GM23338 (cell line): Measurements from ENCODE around the gene ATP8B4. TPM values are rescaled to one million over a fixed set of nuclear protein-coding genes. Genes with fewer than 3 reads are reported as not detected.

Source experiments
- ATAC-seq: fragments of 200-7000 bp; cut with Tn5 transposase; 3 replicates; pipeline ENCODE4 v1.9.1; 2020
- DNase-seq: peaks from one replicate; pipeline ENCODE4 v3.0.0-alpha.2; 2015; ENCODE audit warnings: low spot score
- H2AFZ ChIP-seq: fragments of 200-600 bp; sonication (generic); 2 replicates; pipeline ENCODE4 v1.8.0; 2016; ENCODE audit warnings: antibody characterized with exemption, mild to moderate bottlenecking, moderate library complexity
- H3F3A ChIP-seq: fragments of 200-600 bp; sonication (generic); replicated peaks from 2 replicates; pipeline ENCODE4 v1.8.0; 2017; ENCODE audit warnings: antibody characterized with exemption, mixed run types, low read depth
- H3K27ac ChIP-seq: fragments of 200-600 bp; sonication (generic); 2 replicates; pipeline ENCODE4 v1.6.1; 2016; ENCODE audit warnings: low read depth
- H3K27me3 ChIP-seq: fragments of 200-600 bp; sonication (generic); 2 replicates; pipeline ENCODE4 v1.8.0; 2016; ENCODE audit warnings: mild to moderate bottlenecking, mixed run types, moderate library complexity; ENCODE audit not compliant: insufficient read depth
- H3K36me3 ChIP-seq: fragments of 200-600 bp; sonication (generic); 2 replicates; pipeline ENCODE4 v1.8.0; 2016; ENCODE audit warnings: mild to moderate bottlenecking; ENCODE audit not compliant: insufficient read depth
- H3K4me1 ChIP-seq: fragments of 200-600 bp; sonication (generic); 2 replicates; pipeline ENCODE4 v1.8.0; 2016; ENCODE audit warnings: mild to moderate bottlenecking, moderate library complexity; ENCODE audit not compliant: insufficient read depth
- H3K4me2 ChIP-seq: fragments of 200-600 bp; sonication (generic); 2 replicates; pipeline ENCODE4 v1.7.1; 2017; ENCODE audit warnings: mixed run types
- H3K4me3 ChIP-seq: fragments of 200-600 bp; sonication (generic); 2 replicates; pipeline ENCODE4 v1.6.1; 2016; ENCODE audit warnings: mixed run types
- H3K79me2 ChIP-seq: fragments of 200-600 bp; sonication (generic); replicated peaks from 2 replicates; pipeline ENCODE4 v1.8.0; 2017; ENCODE audit warnings: mild to moderate bottlenecking; ENCODE audit not compliant: insufficient read depth
- H3K9me2 ChIP-seq: fragments of 200-600 bp; sonication (generic); 2 replicates; pipeline ENCODE4 v1.8.0; 2017; ENCODE audit not compliant: insufficient read depth
- H4K20me1 ChIP-seq: fragments of 200-600 bp; sonication (generic); replicated peaks from 2 replicates; pipeline ENCODE4 v1.8.0; 2017; ENCODE audit warnings: mild to moderate bottlenecking; ENCODE audit not compliant: insufficient read depth
- H3K27ac Mint-ChIP-seq: 2 replicates; pipeline ENCODE4 v1.8.0; 2020; ENCODE audit warnings: inconsistent platforms, mild to moderate bottlenecking, moderate library complexity, mixed read lengths
- H3K27me3 Mint-ChIP-seq: 3 replicates; pipeline ENCODE4 v1.8.0; 2022; ENCODE audit warnings: low read depth, mild to moderate bottlenecking, moderate library complexity, mixed read lengths, inconsistent platforms; ENCODE audit not compliant: insufficient read depth, poor library complexity
- H3K36me3 Mint-ChIP-seq: 3 replicates; pipeline ENCODE4 v1.8.0; 2021; ENCODE audit warnings: low read depth, mild to moderate bottlenecking, inconsistent platforms, moderate library complexity, mixed read lengths
- H3K4me1 Mint-ChIP-seq: 3 replicates; pipeline ENCODE4 v1.8.0; 2020; ENCODE audit warnings: mild to moderate bottlenecking, inconsistent platforms, mixed read lengths
- H3K4me3 Mint-ChIP-seq: 3 replicates; pipeline ENCODE4 v1.8.0; 2021; ENCODE audit warnings: moderate library complexity, mild to moderate bottlenecking, inconsistent platforms, mixed read lengths
- H3K9me3 Mint-ChIP-seq: 3 replicates; pipeline ENCODE4 v1.8.0; 2020; ENCODE audit warnings: moderate library complexity, mild to moderate bottlenecking, inconsistent platforms, mixed read lengths
- ETS1 ChIP-seq: IDR thresholded peaks from 2 replicates; pipeline ENCODE4 v1.6.1; 2016; ENCODE audit warnings: antibody characterized with exemption
- EZH2 ChIP-seq: fragments of 200-600 bp; sonication (generic); IDR thresholded peaks from one replicate; pipeline ENCODE4 v1.8.0; 2017; ENCODE audit warnings: antibody characterized with exemption, mild to moderate bottlenecking, low read depth; ENCODE audit not compliant: unreplicated experiment
- JUNB ChIP-seq: IDR thresholded peaks from one replicate; pipeline ENCODE4 v1.6.1; 2016; ENCODE audit warnings: antibody characterized with exemption; ENCODE audit not compliant: unreplicated experiment
- NANOG ChIP-seq: IDR thresholded peaks from 2 replicates; pipeline ENCODE4 v1.6.1; 2016; ENCODE audit warnings: antibody characterized with exemption, borderline replicate concordance
- POLR2AphosphoS5 ChIP-seq: IDR thresholded peaks from 2 replicates; pipeline ENCODE4 v1.6.1; 2016; ENCODE audit warnings: antibody characterized with exemption, low read depth
- polyA plus RNA-seq: library from polyadenylated mRNA; unstranded; fragments of >200 nt; fragmentation: Nextera tagmentation; extraction: Ambion mirVana; gene quantifications from 2 replicates; pipeline ENCODE4 v1.2.1, GENCODE V29; 2016
- total RNA-seq: library from RNA; depleted of rRNA; stranded (reverse); fragments of >200 nt; shearing (Covaris generic); gene quantifications from 2 replicates; pipeline ENCODE4 v1.2.3, GENCODE V29; 2014
- TF ChIP-seq, protein P1 (sequence below): fragments of 250-450 bp; sonication (Bioruptor Pico); IDR thresholded peaks from 2 replicates; pipeline ENCODE4 v1.5.0; 2020; ENCODE audit warnings: mild to moderate bottlenecking, moderate library complexity
- TF ChIP-seq, protein P2 (sequence below): IDR thresholded peaks from one replicate; pipeline ENCODE4 v1.6.1; 2018; ENCODE audit warnings: antibody characterized with exemption; ENCODE audit not compliant: unreplicated experiment

The ATP8B4 gene
- total and polyA plus RNA-seq, 2 experiments from 2014 or later = 0.24 TPM; not detected in 1

DNA sequence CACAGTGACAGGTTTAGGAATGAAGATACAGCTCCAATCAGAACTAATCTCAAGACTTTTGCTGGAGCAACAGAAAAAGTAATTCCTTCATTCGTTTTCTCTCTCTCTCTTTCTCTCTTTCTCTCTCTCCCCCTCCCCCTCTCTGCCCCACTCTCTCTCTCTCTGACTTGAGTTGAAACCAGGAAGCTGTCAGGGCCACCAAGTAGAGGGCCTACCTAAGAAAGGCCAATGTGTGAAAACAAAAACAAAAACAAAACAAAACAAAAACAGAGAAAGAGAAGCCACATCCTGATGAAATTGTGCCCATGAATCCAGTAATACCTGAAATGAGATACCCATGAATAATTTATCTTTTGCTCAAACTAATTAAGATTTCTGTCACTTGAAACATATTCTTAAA is 72.9 kb downstream of the ATP8B4 start (continued):
- TF ChIP-seq, protein P1, sequence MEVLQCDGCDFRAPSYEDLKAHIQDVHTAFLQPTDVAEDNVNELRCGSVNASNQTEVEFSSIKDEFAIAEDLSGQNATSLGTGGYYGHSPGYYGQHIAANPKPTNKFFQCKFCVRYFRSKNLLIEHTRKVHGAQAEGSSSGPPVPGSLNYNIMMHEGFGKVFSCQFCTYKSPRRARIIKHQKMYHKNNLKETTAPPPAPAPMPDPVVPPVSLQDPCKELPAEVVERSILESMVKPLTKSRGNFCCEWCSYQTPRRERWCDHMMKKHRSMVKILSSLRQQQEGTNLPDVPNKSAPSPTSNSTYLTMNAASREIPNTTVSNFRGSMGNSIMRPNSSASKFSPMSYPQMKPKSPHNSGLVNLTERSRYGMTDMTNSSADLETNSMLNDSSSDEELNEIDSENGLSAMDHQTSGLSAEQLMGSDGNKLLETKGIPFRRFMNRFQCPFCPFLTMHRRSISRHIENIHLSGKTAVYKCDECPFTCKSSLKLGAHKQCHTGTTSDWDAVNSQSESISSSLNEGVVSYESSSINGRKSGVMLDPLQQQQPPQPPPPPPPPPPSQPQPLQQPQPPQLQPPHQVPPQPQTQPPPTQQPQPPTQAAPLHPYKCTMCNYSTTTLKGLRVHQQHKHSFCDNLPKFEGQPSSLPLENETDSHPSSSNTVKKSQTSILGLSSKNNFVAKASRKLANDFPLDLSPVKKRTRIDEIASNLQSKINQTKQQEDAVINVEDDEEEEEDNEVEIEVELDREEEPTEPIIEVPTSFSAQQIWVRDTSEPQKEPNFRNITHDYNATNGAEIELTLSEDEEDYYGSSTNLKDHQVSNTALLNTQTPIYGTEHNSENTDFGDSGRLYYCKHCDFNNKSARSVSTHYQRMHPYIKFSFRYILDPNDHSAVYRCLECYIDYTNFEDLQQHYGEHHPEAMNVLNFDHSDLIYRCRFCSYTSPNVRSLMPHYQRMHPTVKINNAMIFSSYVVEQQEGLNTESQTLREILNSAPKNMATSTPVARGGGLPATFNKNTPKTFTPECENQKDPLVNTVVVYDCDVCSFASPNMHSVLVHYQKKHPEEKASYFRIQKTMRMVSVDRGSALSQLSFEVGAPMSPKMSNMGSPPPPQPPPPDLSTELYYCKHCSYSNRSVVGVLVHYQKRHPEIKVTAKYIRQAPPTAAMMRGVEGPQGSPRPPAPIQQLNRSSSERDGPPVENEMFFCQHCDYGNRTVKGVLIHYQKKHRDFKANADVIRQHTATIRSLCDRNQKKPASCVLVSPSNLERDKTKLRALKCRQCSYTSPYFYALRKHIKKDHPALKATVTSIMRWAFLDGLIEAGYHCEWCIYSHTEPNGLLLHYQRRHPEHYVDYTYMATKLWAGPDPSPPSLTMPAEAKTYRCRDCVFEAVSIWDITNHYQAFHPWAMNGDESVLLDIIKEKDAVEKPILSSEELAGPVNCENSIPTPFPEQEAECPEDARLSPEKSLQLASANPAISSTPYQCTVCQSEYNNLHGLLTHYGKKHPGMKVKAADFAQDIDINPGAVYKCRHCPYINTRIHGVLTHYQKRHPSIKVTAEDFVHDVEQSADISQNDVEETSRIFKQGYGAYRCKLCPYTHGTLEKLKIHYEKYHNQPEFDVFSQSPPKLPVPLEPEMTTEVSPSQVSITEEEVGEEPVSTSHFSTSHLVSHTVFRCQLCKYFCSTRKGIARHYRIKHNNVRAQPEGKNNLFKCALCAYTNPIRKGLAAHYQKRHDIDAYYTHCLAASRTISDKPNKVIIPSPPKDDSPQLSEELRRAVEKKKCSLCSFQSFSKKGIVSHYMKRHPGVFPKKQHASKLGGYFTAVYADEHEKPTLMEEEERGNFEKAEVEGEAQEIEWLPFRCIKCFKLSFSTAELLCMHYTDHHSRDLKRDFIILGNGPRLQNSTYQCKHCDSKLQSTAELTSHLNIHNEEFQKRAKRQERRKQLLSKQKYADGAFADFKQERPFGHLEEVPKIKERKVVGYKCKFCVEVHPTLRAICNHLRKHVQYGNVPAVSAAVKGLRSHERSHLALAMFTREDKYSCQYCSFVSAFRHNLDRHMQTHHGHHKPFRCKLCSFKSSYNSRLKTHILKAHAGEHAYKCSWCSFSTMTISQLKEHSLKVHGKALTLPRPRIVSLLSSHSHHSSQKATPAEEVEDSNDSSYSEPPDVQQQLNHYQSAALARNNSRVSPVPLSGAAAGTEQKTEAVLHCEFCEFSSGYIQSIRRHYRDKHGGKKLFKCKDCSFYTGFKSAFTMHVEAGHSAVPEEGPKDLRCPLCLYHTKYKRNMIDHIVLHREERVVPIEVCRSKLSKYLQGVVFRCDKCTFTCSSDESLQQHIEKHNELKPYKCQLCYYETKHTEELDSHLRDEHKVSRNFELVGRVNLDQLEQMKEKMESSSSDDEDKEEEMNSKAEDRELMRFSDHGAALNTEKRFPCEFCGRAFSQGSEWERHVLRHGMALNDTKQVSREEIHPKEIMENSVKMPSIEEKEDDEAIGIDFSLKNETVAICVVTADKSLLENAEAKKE = no peak

DNA sequence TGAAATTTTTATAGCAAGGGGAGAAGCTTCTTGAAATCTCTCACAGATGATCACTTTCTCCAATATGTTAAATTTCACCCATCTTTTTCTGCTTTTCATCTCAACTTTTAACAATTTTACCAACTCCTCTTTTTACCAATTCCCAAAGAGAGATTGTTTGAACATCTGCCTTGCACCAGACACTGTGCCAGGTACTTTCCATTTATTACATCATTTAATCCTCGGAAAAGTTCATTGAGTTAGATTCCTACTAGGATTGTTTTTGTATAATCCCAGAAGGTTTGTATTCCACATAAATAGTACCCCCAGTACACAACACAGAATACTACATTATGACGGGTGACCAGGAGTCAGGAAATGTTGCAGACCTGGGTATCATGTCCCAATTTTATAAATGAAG is 74.1 kb downstream of the ATP8B4 start:
- H3K9me2 ChIP-seq = 0 out of 2 replicates have a peak, but pooled peaks cover 18% of the 10 kb centered on the region
- H3K4me1 ChIP-seq = no peaks in the 10 kb centered on the region
- no peaks in the 10 kb centered on the region for H3K27me3 ChIP-seq
- no peaks in the 10 kb centered on the region for H3K4me1 Mint-ChIP-seq
- peaks cover 8% of the 10 kb centered on the region; the same call in 1 of the 3 replicates for H3K36me3 Mint-ChIP-seq
- peaks cover 10% of the 10 kb centered on the region for H3K9me3 Mint-ChIP-seq
- no peaks in the 10 kb centered on the region for H3K79me2 ChIP-seq
- H3K4me3 Mint-ChIP-seq = no peak overlapping the region
- no peak for ATAC-seq
- H2AFZ ChIP-seq = no peak overlapping the region
- DNase-seq = no peak
- no peak overlapping the region for H3K27ac Mint-ChIP-seq
- H3K27me3 Mint-ChIP-seq = no peaks in the 10 kb centered on the region
- H3K4me3 ChIP-seq = no peak overlapping the region
- no peaks in the 10 kb centered on the region for H4K20me1 ChIP-seq
- no peaks in the 10 kb centered on the region for H3K36me3 ChIP-seq
- H3F3A ChIP-seq = no peaks in the 10 kb centered on the region
- no peak overlapping the region for H3K4me2 ChIP-seq
- H3K27ac ChIP-seq = no peak overlapping the region
- TF ChIP-seq NANOG = no peak
- TF ChIP-seq JUNB = no peak
- no peak for TF ChIP-seq POLR2AphosphoS5
- TF ChIP-seq, protein P2, sequence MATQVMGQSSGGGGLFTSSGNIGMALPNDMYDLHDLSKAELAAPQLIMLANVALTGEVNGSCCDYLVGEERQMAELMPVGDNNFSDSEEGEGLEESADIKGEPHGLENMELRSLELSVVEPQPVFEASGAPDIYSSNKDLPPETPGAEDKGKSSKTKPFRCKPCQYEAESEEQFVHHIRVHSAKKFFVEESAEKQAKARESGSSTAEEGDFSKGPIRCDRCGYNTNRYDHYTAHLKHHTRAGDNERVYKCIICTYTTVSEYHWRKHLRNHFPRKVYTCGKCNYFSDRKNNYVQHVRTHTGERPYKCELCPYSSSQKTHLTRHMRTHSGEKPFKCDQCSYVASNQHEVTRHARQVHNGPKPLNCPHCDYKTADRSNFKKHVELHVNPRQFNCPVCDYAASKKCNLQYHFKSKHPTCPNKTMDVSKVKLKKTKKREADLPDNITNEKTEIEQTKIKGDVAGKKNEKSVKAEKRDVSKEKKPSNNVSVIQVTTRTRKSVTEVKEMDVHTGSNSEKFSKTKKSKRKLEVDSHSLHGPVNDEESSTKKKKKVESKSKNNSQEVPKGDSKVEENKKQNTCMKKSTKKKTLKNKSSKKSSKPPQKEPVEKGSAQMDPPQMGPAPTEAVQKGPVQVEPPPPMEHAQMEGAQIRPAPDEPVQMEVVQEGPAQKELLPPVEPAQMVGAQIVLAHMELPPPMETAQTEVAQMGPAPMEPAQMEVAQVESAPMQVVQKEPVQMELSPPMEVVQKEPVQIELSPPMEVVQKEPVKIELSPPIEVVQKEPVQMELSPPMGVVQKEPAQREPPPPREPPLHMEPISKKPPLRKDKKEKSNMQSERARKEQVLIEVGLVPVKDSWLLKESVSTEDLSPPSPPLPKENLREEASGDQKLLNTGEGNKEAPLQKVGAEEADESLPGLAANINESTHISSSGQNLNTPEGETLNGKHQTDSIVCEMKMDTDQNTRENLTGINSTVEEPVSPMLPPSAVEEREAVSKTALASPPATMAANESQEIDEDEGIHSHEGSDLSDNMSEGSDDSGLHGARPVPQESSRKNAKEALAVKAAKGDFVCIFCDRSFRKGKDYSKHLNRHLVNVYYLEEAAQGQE = no peak
- TF ChIP-seq ETS1 = no peak
- TF ChIP-seq EZH2 = no peak
